Stimulated activated naive CD8-positive, alpha-beta T cell treated with anti-CD3 and anti-CD28 coated beads, Interleukin-15, amount 100 ng/mL, for 72 hours (primary cell): ENCODE results near the gene HNRNPDL.

Experiments used
- ATAC-seq: fragments of 150-1000 bp; cut with Tn5 transposase; 2 replicates; pipeline ENCODE4 v1.10.0; 2021; ENCODE audit warnings: mild to moderate bottlenecking, moderate library complexity
- DNase-seq, 2 donors: peaks; one replicate each; pipeline ENCODE4 v3.0.0; 2021 to 2022
- H3K27ac Mint-ChIP-seq, 2 donors: one replicate each; pipeline ENCODE4 v1.8.0; 2022; ENCODE audit warnings: mild to moderate bottlenecking in 2 of 2, mixed read lengths in 2 of 2, moderate library complexity in 2 of 2
- H3K27me3 Mint-ChIP-seq: one replicate; pipeline ENCODE4 v1.8.0; 2022; ENCODE audit warnings: mixed read lengths
- H3K4me1 Mint-ChIP-seq: one replicate; pipeline ENCODE4 v1.8.0; 2022; ENCODE audit warnings: mild to moderate bottlenecking, mixed read lengths
- H3K4me3 Mint-ChIP-seq, 2 donors: one replicate each; pipeline ENCODE4 v1.8.0; 2022; ENCODE audit warnings: mild to moderate bottlenecking in 2 of 2, mixed read lengths in 2 of 2, moderate library complexity in 1 of 2
- H3K9me3 Mint-ChIP-seq, 2 donors: one replicate each; pipeline ENCODE4 v1.8.0; 2022; ENCODE audit warnings: mixed read lengths in 2 of 2

The HNRNPDL gene

GRCh38 chr4:82439088-82439487 is 8.8 kb upstream of the HNRNPDL start:
- Mint-ChIP-seq H3K27me3 (no peaks in the 10 kb centered on the region), H3K4me3 (no peak overlapping the region), H3K9me3 (no peaks in the 10 kb centered on the region), H3K27ac (peak overlapping the region in 1 of 2 donors; percentile 35), H3K4me1 (peaks cover 77% of the 10 kb centered on the region)
- DNase-seq (no peak), ATAC-seq (no peak)

DNA sequence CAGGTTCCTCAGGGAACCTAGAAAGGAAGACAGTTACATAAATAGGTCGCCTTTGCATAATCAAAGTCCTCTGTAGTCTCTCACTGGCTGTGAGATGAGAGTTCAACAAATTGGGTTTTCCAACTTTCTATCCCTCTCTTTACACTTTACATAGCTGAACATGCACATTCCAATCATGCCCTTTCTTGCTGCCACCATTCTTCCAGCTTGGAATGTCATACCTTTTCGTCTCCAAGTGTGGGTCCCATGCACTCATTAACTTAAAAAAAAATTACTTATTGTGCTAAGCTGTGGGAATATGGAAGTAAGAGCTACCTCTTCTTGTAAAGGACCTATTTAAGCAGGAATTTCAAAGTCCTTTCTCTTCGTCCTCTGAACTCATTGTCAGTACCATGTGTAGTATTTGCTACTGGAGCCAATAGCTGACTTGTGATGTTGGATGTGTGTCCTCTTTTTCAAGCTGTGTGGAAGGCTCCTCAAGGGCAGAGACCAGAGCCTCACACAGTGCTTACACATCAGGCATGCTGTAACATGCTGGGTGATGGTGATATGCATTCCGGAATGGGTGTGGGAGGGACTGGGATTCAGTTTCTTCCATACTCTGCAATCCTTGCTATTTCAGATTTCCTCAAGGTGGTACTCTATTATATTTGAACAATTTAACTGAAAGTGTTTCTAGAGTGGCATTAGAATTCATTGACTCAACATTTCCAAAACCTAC is 7.2 kb upstream of the HNRNPDL start:
- Mint-ChIP-seq H3K27me3 (no peaks in the 10 kb centered on the region), H3K9me3 (no peaks in the 10 kb centered on the region), H3K27ac (peak overlapping the region; percentile 27 to 77), H3K4me3 (peak overlapping the region in 1 of 2 donors; percentile 48), H3K4me1 (peaks cover 90% of the 10 kb centered on the region)
- no peak for ATAC-seq
- no peak for DNase-seq

GRCh38 chr4:82436780-82437179 is 6.5 kb upstream of the HNRNPDL start:
- DNase-seq (no peak), ATAC-seq (no peak)
- Mint-ChIP-seq H3K4me1 (peaks cover 92% of the 10 kb centered on the region), H3K27ac (peak overlapping the region; percentile 35 to 62), H3K27me3 (no peaks in the 10 kb centered on the region), H3K9me3 (no peaks in the 10 kb centered on the region), H3K4me3 (no peak overlapping the region)

DNA sequence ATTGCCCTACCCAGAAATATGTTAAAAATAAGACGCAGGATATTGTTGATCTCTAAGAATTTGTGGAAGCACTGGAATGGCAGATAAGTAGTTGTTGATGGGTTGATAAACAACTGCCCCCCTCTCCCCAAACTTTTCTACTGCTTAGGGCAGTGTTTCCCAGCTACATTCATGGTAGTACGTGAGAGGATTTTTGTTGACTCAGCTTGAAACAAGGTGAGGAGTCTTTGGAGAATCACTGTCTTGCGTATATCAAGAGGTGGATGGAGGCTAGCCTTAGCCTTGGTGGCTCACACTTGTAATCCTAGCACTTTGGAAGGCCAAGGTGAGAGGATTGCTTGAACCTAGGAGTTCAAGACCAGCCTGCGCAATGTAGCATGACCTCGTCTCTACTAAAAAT is 5.9 kb upstream of the HNRNPDL start:
- Mint-ChIP-seq H3K4me1 (peaks cover 92% of the 10 kb centered on the region), H3K27ac (no peak overlapping the region), H3K4me3 (no peak overlapping the region), H3K9me3 (no peaks in the 10 kb centered on the region), H3K27me3 (no peaks in the 10 kb centered on the region)
- no peak for DNase-seq
- ATAC-seq = no peak

DNA sequence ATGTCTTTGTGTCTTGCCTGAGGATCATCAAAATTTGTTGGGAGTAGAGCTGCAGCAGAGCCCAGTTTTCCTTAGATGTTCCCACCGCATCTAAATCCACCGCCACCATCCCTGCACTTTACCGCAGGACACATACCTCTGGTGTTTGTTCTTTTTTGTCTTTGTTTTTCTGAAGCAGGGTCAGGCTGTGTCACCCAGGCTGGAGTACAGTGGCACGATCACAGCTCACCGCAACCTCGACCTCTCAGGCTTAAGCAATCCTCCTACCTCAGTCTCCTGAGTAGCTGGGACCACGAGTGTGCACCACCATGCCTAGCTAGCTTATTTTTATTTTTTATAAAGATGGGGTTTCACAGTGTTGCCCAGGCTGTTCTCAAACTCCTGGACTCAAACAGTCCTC is 4.7 kb upstream of the HNRNPDL start:
- Mint-ChIP-seq H3K27me3 (no peaks in the 10 kb centered on the region), H3K9me3 (no peaks in the 10 kb centered on the region), H3K27ac (peak overlapping the region in 1 of 2 donors; percentile 95), H3K4me3 (no peak overlapping the region), H3K4me1 (peaks cover 85% of the 10 kb centered on the region)
- no peak for ATAC-seq
- no peak for DNase-seq

GRCh38 chr4:82433791-82434190 is 3.5 kb upstream of the HNRNPDL start:
- H3K4me1 Mint-ChIP-seq = peaks cover 79% of the 10 kb centered on the region
- DNase-seq (no peak), ATAC-seq (no peak)
- no peak overlapping the region for H3K27ac Mint-ChIP-seq
- no peaks in the 10 kb centered on the region for H3K27me3 Mint-ChIP-seq
- H3K4me3 Mint-ChIP-seq = peak overlapping the region; percentile 26 to 46
- no peaks in the 10 kb centered on the region for H3K9me3 Mint-ChIP-seq

DNA sequence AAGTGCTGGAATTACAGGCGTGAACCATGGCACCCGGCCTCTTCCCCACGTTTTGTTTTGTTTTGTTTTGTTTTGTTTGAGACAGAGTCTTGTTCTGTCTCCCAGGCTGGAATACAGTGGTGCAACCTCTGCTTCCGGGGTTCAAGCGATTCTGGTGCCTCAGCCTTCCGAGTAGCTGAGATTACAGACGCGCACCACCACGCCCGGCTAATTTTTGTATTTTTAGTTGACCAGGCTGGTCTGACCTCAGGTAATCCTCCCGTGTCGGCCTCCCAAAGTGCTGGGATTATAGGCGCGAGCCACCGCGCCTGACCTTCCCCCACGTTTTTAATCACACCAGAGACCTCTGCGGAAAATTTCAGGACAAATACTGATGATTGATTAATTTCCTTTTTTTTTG is 2.3 kb upstream of the HNRNPDL start:
- ATAC-seq = no peak

GRCh38 chr4:82431831-82432230 is 1.6 kb upstream of the HNRNPDL start:
- Mint-ChIP-seq H3K4me3 (peak overlapping the region; percentile 97 to 100), H3K27ac (no peak overlapping the region), H3K27me3 (no peaks in the 10 kb centered on the region), H3K4me1 (peaks cover 75% of the 10 kb centered on the region), H3K9me3 (no peaks in the 10 kb centered on the region)
- DNase-seq = no peak
- ATAC-seq = no peak

More for the DNA sequence above, 2.3 kb upstream of the HNRNPDL start:
- H3K27ac Mint-ChIP-seq = peak overlapping the region in 1 of 2 donors; percentile 74
- H3K4me1 Mint-ChIP-seq = peaks cover 75% of the 10 kb centered on the region
- no peaks in the 10 kb centered on the region for H3K27me3 Mint-ChIP-seq
- peak overlapping the region; percentile 97 to 100 for H3K4me3 Mint-ChIP-seq
- H3K9me3 Mint-ChIP-seq = no peaks in the 10 kb centered on the region
- DNase-seq = no peak

DNA sequence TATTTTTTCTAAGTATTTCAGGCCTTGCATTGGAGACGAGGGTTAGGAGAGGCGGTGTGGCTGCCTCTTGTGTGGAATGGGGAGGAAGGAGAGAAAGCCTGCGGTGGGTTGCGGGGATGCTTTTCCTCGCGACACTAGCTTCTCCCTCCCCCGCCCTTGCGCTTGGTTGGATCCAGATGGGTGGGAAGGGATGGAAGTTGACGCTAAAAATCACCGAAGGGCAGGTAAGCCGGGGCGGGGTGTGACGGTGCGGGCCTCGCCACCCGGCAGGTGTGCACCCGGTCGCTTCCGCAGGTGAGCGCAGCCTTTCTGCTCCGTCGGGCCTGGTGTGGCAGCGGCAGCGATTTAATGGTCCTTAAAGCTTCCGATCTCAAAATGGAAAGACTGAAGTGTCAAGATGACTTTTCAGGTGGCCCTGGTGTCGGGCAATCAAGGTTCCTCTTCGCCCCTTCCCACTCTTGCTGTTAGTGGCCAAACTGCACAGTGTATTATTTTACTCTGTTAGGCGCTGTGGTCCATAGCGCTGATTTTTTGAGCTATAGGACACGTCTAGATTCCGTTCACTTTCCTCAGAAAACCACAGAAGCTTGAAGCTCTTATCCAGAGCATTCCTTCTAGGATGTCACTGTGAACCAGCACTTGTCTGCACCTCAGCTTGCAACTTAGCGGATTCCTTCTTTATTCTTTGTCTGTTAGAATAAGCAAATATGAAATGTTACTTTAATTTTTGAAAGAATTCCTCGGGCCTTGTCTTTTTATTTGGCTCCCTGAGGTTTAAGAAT is 893 bp upstream of the HNRNPDL start:
- peak; percentile 30 to 41 for DNase-seq
- Mint-ChIP-seq H3K27ac (peak overlapping the region; percentile 92 to 98), H3K4me1 (peaks cover 75% of the 10 kb centered on the region), H3K4me3 (peak overlapping the region; percentile 97 to 100), H3K9me3 (no peaks in the 10 kb centered on the region), H3K27me3 (no peaks in the 10 kb centered on the region)
- no peak for ATAC-seq

- no peaks in the 10 kb centered on the region for H3K27me3 Mint-ChIP-seq
- H3K9me3 Mint-ChIP-seq = no peaks in the 10 kb centered on the region
- H3K4me3 Mint-ChIP-seq = peak overlapping the region; percentile 97 to 100
- DNase-seq = no peak
- ATAC-seq = peak; percentile 19
- H3K4me1 Mint-ChIP-seq = peaks cover 74% of the 10 kb centered on the region
- H3K27ac Mint-ChIP-seq = peak overlapping the region; percentile 97 to 99
Observed at GRCh38 chr4:82429728-82430192, 502 bp downstream of the HNRNPDL start.

GRCh38 chr4:82428969-82429727 is 1.1 kb downstream of the HNRNPDL start:
- peak overlapping the region; percentile 97 to 100 for H3K4me3 Mint-ChIP-seq
- H3K27ac Mint-ChIP-seq = peak overlapping the region; percentile 97 to 99
- no peaks in the 10 kb centered on the region for H3K27me3 Mint-ChIP-seq
- H3K9me3 Mint-ChIP-seq = no peaks in the 10 kb centered on the region
- peaks cover 70% of the 10 kb centered on the region for H3K4me1 Mint-ChIP-seq
- ATAC-seq (peak; percentile 65), DNase-seq (peak; percentile 93 to 97)

GRCh38 chr4:82428526-82428968 is 1.7 kb downstream of the HNRNPDL start:
- Mint-ChIP-seq H3K27me3 (no peaks in the 10 kb centered on the region), H3K9me3 (no peaks in the 10 kb centered on the region), H3K27ac (peak overlapping the region; percentile 97 to 99), H3K4me3 (peak overlapping the region; percentile 97 to 100), H3K4me1 (peaks cover 71% of the 10 kb centered on the region)
- ATAC-seq (no peak), DNase-seq (no peak)

GRCh38 chr4:82425478-82425877 is 4.8 kb downstream of the HNRNPDL start:
- Mint-ChIP-seq H3K27ac (no peak overlapping the region), H3K27me3 (no peaks in the 10 kb centered on the region), H3K9me3 (no peaks in the 10 kb centered on the region), H3K4me1 (peaks cover 60% of the 10 kb centered on the region), H3K4me3 (no peak overlapping the region)
- no peak for DNase-seq
- no peak for ATAC-seq

DNA sequence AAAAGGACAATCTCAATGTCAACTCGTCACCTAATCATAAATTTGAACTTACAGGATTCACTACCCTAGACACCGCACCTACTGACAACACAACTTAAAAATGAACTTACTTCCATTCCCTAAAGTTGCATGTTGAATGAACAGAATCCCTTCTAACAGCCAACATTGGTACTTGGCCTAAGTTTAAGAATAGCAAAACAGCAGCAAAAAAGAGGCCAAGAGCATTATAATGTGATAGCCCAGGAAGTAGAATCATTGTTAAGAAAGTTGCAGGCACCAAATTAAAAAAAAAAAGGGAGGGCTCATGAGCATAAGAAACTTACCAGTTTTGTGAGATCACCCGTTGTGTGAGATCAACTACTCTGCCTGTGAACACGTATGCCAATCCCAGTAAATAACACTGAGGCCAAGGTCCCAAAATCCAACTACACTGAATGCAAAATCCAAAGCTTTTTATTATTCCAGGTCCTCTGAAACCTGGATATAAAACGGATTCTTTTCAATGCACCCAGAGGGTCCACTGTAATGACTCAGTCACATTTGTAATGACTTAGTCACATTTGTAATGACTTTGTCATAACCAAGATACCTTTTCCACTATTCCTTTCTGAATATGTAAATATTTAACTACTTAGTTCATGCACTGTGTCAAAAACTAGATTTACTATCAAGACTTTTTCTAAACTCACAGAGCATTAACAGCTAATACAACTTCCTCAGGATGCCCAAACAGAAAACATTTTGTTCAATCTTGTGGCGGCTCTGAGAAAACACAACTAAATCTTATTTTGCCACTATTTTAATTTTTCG is 6.8 kb downstream of the HNRNPDL start:
- DNase-seq (no peak), ATAC-seq (no peak)
- H3K4me1 Mint-ChIP-seq = peaks cover 55% of the 10 kb centered on the region
- no peak overlapping the region for H3K4me3 Mint-ChIP-seq
- peak overlapping the region in 1 of 2 donors; percentile 8 for H3K27ac Mint-ChIP-seq
- H3K9me3 Mint-ChIP-seq = no peaks in the 10 kb centered on the region
- H3K27me3 Mint-ChIP-seq = peaks cover under 1% of the 10 kb centered on the region

GRCh38 chr4:82422616-82423015 is 7.6 kb downstream of the HNRNPDL start:
- ATAC-seq (no peak), DNase-seq (no peak)
- Mint-ChIP-seq H3K27ac (no peak overlapping the region), H3K9me3 (no peaks in the 10 kb centered on the region), H3K27me3 (peaks cover 8% of the 10 kb centered on the region), H3K4me1 (peaks cover 48% of the 10 kb centered on the region), H3K4me3 (no peak overlapping the region)
